Measurements from ENCODE around the gene FAT1.
"Not testable (repeated sequence)": the region's sequence is repeated elsewhere in the genome, so short reads cannot be mapped to it uniquely, and the experiment has no call there.

Gene FAT1

GRCh38 chr4:186723292-186724057 is at the start of gene FAT1:
Gene FAT1, minus strand, starts transcription at chr4:186723856. Its CDS starts 14,029 bp downstream, at chr4:186709827.
- DNase-seq (ENCODE audit: low read depth in 2 of 2): no peak

DNA sequence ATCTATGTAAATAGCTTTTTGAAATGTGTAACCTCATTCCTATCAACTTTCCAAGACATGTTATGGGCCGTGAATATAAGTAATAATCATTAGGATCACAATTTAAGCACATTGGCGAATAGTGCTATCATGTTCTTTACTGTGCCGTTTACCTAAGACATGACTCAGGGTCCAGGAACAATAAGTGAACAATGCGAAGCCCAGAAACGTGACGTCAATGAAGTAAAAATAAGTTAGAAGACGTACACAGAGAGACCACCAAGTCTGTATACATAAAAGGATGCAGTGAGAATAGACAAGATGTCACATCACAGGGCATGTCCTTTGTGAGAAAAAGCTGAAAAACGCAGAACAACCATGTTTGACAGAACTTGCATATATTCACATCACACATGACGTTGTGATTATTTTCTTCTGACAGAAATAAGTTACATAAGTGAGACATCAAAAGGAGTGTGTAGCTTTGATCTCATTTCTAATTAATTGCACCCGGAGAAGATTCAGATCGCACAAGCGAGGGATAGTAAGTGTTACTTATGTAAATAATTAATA is 49.4 kb upstream of the FAT1 start:
- no peak for DNase-seq (ENCODE audit: low read depth in 2 of 2)

DNA sequence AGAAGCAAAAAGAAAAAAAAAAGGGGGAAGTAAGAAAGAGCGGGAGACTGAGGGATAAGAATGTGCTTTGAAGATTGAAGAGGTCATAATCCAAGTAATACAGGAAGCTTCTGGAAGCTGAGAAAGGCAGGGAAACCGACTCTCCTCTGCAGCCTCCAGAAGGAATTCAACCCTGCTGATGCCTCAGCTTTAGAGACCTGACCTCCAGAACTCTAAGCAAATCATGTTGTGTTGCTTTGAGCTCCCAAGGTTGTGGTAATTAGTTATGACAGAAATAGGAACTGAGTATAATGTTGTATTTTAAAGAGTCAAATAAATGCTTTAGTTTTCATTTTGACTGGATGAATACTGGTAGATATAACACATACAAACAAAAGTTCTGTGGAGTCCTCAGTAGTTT is 48.0 kb upstream of the FAT1 start:
- no peak for DNase-seq (ENCODE audit: low read depth in 2 of 2)

DNA sequence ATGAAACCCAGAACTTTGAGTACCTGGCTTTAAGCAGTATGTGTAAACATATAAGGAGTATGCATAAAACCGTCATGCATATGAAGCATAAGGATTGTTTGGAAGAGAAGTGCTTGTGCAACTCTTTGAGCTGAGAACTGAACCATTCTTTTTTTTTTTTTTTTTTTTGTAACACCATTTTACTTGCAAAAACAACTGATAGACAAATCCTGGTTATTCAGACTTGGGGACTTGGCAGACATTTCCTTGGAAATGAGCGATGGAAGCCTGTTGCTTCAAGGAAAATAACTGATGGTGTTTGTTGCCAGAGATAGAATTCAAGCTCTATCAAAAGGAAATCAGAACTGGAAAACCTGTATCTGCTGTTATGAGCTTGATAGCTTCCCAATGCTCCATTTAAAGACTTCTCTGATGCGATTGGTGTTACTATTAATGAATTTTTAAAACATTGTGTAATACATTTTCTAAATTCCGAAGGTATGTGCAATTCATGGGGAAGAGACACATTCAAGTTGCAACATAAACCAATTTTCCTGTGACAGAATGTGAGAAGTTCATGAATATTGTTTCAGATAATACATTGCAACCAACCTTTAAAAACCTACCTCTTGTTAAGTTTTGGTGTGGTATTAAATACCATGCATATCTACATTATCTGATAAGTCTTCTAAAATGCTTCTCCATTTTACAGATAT is 47.0 kb upstream of the FAT1 start:
- no peak for DNase-seq (ENCODE audit: low read depth in 2 of 2)

GRCh38 chr4:186767794-186768193 is 44.1 kb upstream of the FAT1 start:
- DNase-seq (ENCODE audit: low read depth in 2 of 2): no peak

- no peak for DNase-seq (ENCODE audit: low read depth in 2 of 2)
Measured at GRCh38 chr4:186765673-186766546, 42.3 kb upstream of the FAT1 start.

DNA sequence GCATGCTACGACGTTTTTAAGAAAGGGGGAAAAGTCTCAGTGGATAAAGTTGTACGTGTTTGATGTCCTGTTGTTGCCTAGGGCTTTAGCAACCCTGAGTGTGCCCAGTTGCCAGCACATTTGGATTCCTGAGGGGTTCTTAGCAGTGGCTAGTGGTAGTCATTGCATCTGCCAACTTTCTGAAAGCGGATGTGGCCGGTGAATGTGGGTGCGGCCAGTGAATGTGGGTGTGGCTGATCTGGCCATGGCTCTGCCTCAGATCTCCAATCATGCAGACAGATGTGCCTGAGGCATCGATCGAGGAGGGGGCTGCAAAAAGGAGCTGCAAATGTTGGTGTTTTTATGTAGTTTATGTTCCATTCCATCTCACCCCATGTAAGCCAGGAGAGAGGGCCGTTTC is 41.5 kb upstream of the FAT1 start:
- no peak for DNase-seq (ENCODE audit: low read depth in 2 of 2)

GRCh38 chr4:186764457-186764856 is 40.8 kb upstream of the FAT1 start:
- no peak for DNase-seq (ENCODE audit: low read depth in 2 of 2)

DNA sequence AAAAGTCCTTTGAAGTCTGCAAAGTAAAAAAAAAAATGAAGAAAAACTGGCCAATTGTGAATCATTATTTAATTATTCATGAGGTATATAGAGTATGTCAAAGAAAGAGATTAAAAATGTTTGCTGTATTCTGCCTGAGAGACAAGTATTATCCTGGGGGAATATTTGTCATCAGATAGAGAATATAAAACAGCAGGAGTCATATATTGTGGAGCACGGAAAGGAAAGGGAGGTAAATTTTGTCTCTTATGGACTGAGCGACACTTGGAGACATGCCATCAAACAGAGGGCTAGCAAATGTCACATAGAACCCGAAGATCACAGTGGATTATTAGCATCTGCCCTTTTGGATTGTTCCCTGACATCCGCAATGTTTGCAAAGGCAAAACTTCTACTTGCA is 39.2 kb upstream of the FAT1 start:
- no peak for DNase-seq (ENCODE audit: low read depth in 2 of 2)

GRCh38 chr4:186762361-186762760 is 38.7 kb upstream of the FAT1 start:
- DNase-seq (ENCODE audit: low read depth in 2 of 2): no peak

DNA sequence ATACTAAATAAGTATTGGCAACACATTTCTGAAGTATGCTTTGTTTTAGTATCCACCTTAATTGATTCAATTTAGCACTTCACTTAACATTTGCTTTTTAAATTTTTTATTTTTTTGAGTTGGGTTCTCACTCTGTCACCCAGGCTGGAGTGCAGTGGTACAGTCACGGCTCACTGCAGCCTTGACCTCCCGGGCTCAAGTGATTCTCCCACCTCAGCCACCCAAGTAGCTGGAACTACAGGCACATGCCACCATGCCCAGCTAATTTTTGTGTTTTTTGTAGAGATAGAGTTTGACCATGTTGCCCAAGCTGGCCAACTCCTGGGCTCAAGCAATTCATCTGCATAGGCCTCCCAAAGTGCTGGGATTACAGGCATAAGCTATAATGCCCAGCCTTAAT is 38.3 kb upstream of the FAT1 start:
- not testable (repeated sequence) for DNase-seq (ENCODE audit: low read depth in 2 of 2)

DNA sequence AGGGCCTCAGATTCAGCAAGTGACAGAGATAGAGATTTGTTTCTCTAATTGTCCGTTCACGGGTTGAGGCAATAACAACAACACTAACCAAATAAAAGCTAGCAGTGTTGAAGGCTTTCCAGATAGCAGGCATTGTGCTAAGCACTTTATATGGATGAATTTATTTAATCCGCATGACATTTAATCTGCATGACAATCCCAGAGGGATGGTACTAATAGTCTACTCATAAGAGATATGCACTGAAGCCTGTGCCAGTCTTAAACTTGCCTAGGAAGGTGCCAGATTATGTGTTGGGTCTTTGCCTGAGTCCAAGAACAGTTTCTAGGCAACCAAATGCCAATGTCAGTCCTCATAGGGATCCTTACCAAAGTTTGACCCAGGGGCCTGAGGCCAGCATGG is 37.7 kb upstream of the FAT1 start:
- DNase-seq (ENCODE audit: low read depth in 2 of 2): no peak

DNA sequence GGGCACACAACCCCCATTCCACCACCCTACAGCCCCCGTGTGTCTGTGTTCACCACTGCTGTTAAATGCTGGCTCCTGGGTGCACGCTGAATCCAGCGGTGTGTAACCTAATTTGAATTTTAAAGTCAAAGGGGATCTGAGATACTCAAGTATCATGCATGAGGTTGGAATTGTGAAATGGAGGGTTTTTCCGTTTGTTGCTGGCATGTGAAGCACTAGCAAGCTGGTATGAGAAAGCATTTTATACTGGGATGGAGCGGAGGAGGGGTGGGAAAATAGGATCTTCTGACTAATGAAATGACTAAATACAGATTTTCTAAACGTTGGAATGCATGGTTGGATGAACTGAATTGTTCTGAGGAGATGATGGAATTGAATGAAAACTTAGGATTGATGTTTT is 36.9 kb upstream of the FAT1 start:
- no peak for DNase-seq (ENCODE audit: low read depth in 2 of 2)

- DNase-seq (ENCODE audit: low read depth in 2 of 2): no peak
Measured at GRCh38 chr4:186759990-186760389, 36.3 kb upstream of the FAT1 start.

DNA sequence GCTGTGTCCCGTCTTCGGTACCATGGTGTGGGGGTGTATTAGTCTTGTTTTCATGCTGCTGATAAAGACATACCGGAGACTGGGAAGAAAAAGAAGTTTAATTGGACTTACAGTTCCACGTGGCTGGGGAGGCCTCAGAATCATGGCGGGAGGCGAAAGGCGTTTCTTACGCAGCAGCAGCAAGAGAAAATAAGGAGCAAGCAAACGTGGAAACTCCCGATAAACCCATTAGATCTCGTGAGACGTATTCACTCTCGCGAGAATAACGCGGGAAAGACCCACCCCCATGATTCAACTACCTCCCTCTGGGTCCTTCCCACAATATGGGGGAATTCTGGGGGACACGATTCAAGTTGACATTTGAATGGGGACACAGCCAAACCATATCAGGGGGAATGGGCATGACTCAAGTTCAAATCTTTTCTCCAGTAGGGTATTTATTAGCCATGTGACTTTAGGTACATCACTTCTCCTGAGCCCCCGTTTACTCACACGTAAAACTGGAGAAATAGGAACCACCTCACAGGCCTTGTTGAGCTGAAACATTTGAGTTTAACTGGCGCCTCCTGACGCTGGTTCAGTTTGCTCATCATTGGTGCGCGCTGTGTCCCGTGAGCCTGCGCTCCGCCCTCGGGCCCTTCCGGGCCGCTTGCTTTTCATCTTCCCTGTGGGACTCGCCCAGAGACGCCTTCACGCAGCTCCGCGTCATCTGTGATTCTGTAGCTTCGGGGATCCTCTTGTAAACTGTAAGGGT is 35.5 kb upstream of the FAT1 start:
- DNase-seq (ENCODE audit: low read depth in 2 of 2): no peak

GRCh38 chr4:186757696-186758355 is 34.2 kb upstream of the FAT1 start:
- no peak for DNase-seq (ENCODE audit: low read depth in 2 of 2)

GRCh38 chr4:186756550-186756949 is 32.9 kb upstream of the FAT1 start:
- not testable (repeated sequence) for DNase-seq (ENCODE audit: low read depth in 2 of 2)

GRCh38 chr4:186755550-186756519 is 32.2 kb upstream of the FAT1 start:
- no peak for DNase-seq (ENCODE audit: low read depth in 2 of 2)

- DNase-seq (ENCODE audit: low read depth in 2 of 2): no peak
Measured at GRCh38 chr4:186754976-186755375, 31.3 kb upstream of the FAT1 start.

DNA sequence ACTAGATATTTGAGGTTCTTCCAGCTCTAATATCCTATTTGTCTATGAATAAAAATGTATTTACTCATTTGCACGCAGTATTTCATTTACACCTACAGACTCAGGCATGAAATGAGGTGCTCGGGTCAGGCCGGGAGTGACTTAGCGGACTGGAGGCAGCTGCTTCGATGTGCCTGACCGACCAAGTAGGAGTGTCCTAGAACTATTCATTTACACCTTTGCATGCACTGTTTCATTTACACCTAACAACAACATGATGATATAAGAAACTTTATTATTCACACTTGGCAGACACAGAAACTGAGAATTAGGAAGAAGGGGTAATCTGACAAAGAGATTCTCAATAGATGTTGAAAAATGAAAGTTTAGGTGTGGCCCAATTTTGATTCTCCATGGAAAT is 28.7 kb upstream of the FAT1 start:
- no peak for DNase-seq (ENCODE audit: low read depth in 2 of 2)
